ENCODE measurements around the gene NOL8.

NOL8 gene

DNA sequence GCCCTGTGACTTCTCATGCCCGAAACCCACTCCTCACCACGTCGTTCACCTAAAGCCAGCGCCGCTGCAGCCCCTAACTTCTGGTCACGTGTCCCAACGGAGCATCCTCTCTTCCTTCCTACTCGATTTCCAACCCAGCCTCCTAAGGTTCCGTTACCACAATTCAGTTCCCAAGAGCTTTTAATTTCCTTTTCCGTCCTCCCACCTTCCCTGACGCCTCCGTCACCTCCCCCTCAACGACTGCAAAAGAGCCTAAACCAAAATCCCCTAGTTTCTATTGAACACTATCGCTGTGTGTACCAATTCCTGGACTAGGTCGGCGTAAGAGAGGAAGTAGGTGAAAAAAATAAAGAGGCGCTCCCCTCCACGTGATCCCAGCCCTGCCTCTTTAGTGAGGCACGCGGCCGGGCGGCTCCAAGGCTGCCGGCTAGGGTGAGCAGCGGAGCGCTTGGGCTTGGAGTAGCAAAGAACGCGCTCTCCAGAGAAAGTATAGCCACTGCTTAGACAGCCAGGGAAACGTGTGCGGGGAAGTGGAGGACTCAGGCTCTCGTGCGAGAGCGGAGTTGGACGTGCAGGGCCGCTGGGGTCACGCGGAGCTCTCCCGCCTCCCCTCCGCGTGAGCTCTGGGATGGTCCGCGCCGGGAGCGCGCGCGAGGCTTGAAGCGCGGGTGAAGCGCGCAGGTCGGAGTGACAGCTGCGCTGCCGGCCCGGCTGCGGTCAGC is at the start of gene NOL8, which contains the start of gene CENPP:
TSS of gene NOL8 (minus strand) at position 82 of the 722 bp plus-strand sequence. CDS start 1,189 bp downstream, outside the sequence.
TSS of gene CENPP (plus strand) at position 685 of the 722 bp plus-strand sequence.
- H3K27ac Mint-ChIP-seq = peak within 1 kb of the TSS; percentile 96
- no peaks in the 10 kb centered on the region for H3K9me3 Mint-ChIP-seq
- H3K27me3 Mint-ChIP-seq (ENCODE audit: low read depth) = no peaks in the 10 kb centered on the region
- H3K4me1 Mint-ChIP-seq (ENCODE audit: low read depth) = peaks cover 24% of the 10 kb centered on the region
- peak within 1 kb of the TSS; percentile 95 for H3K4me3 Mint-ChIP-seq
- peaks cover 12% of the 10 kb centered on the region for H3K36me3 Mint-ChIP-seq (ENCODE audit: low read depth)

DNA sequence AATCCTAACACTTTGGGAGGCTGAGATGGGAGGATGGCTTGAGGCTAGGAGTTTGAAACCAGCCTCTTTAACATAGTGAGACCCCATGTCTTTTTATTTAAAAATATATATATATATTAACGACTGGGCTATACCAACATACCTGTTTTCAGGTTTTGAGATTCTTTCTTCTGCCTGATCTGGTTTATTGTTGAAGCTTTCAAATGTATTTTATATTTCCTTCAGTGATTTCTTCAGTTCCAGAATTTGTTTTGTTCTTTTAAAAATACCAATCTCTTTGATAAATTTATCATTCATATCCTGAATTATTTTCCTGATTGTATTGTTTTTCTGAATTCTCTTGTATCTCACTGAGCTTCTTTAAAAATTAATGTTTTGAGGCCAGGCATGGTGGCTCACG is 48.0 kb upstream of the NOL8 start:
- H3K4me1 Mint-ChIP-seq (ENCODE audit: low read depth) = peaks cover 5% of the 10 kb centered on the region
- no peaks in the 10 kb centered on the region for H3K27me3 Mint-ChIP-seq (ENCODE audit: low read depth)
- H3K4me3 Mint-ChIP-seq = no peak overlapping the region
- peaks cover 27% of the 10 kb centered on the region for H3K9me3 Mint-ChIP-seq
- no peak overlapping the region for H3K27ac Mint-ChIP-seq
- peaks cover 29% of the 10 kb centered on the region for H3K36me3 Mint-ChIP-seq (ENCODE audit: low read depth)

DNA sequence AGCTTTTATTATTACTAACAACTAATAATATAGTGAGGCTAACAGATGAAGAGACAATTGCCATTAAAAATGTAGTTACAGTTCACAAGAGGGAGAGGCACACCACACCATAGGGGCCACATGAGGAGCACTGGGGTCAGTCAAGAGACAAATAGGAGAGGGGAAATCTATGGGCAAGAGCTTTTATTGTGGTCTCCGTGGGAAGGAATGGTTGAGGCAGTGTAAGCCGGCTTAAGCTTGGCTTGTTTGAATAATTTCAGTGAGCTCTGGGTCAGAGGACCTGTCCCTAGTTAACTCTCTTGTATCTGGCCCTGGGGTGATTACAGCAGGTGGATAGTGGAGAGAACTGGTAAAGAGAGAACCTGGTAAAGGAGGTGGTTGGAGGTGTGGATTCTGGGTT is 43.9 kb upstream of the NOL8 start:
- H3K27me3 Mint-ChIP-seq (ENCODE audit: low read depth) = no peaks in the 10 kb centered on the region
- peaks cover 17% of the 10 kb centered on the region for H3K9me3 Mint-ChIP-seq
- no peak overlapping the region for H3K27ac Mint-ChIP-seq
- H3K4me1 Mint-ChIP-seq (ENCODE audit: low read depth) = no peaks in the 10 kb centered on the region
- peaks cover 19% of the 10 kb centered on the region for H3K36me3 Mint-ChIP-seq (ENCODE audit: low read depth)
- H3K4me3 Mint-ChIP-seq = no peak overlapping the region

DNA sequence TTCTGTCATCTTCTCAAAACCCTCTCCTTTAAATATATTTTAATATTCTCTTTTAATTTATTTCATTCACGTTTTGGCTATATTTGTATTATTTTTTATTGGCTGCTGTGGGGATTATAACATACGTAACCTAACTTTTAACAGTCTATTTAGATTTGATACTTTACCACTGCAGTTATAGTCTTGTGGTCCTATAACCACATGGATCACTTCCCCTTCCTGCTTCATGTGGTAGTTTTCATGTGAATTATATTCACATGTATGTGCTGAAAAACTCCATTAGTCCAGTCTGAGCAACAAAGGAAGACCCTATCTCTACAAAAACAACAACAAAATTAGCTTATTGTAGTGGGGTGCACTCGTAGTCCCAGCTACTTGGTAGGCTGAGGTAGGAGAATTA is 34.9 kb upstream of the NOL8 start:
- peaks cover 22% of the 10 kb centered on the region for H3K9me3 Mint-ChIP-seq
- peaks cover 20% of the 10 kb centered on the region for H3K36me3 Mint-ChIP-seq (ENCODE audit: low read depth)
- H3K4me3 Mint-ChIP-seq = no peak overlapping the region
- no peak overlapping the region for H3K27ac Mint-ChIP-seq
- no peaks in the 10 kb centered on the region for H3K27me3 Mint-ChIP-seq (ENCODE audit: low read depth)
- H3K4me1 Mint-ChIP-seq (ENCODE audit: low read depth) = peaks cover 3% of the 10 kb centered on the region

DNA sequence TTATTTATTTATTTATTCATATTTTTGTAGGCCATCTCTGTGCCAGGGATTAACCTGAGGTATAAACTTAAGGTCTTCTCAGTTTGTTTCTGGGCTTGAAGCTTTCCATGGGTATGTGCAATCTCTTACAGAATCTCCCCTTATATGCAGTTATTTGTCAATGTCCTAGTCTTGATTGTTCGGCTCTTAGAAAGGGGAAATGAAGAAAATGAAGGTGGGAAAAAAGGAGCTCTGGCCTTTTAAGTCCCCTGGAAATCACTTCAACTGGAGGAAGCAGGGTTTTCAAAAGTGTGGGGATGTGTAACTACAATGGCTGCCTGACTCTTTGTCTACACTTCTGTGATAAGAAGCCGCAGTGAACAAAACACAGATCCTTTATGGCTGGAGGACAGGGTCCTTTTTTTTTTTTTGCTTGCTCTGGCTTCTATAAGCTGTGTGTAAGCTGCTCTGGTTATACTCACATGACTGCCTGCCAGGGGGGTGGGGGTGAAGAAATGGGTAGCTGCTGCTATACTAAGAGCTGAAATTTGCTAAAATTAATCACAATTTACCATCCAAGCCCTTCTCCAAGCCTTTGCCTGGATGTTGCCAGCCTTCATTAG is 34.3 kb upstream of the NOL8 start:
- Mint-ChIP-seq H3K4me1 (ENCODE audit: low read depth) (peaks cover 3% of the 10 kb centered on the region), H3K9me3 (peaks cover 25% of the 10 kb centered on the region), H3K4me3 (no peak overlapping the region), H3K27me3 (ENCODE audit: low read depth) (no peaks in the 10 kb centered on the region), H3K36me3 (ENCODE audit: low read depth) (peaks cover 20% of the 10 kb centered on the region), H3K27ac (no peak overlapping the region)

DNA sequence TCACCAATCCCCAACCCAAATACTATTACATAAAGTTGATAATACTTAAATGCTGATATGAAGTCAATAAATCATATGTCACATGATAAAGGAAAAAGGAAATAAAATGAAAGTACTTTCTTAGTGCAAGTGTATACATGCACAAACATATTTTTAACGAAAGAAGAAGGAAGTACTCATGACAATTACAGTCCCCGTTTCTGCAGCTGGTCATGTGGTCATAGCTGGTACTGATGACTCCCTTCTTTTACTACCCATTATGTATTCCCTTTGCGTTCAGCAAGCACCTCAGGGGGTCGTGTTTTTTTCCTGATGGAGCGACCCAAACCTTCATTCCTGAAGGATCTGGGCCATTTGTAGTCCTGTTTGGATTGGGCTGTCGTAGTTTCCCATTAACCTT is 27.9 kb upstream of the NOL8 start:
- peaks cover 29% of the 10 kb centered on the region for H3K36me3 Mint-ChIP-seq (ENCODE audit: low read depth)
- no peak overlapping the region for H3K27ac Mint-ChIP-seq
- no peaks in the 10 kb centered on the region for H3K27me3 Mint-ChIP-seq (ENCODE audit: low read depth)
- peaks cover 23% of the 10 kb centered on the region for H3K9me3 Mint-ChIP-seq
- peaks cover 10% of the 10 kb centered on the region for H3K4me1 Mint-ChIP-seq (ENCODE audit: low read depth)
- H3K4me3 Mint-ChIP-seq = no peak overlapping the region

DNA sequence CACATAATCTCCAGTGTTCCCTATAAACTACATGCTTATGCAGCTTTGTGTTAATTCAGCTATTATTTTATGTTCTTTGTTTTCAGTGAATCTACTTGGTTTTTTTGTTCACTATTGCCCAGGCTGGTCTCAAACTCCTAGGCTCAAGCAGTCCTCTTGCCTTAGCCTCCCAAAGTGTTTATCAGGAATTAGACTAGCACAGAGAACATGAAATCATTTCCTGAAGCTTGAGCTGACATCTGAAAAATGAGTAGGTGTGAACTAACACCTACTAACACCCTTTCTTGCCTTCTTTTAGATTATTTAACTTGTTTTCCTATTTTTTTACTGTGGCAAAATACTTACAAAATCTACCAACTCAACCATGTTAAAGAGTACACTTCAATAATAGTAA is 25.6 kb upstream of the NOL8 start:
- Mint-ChIP-seq H3K27me3 (ENCODE audit: low read depth) (no peaks in the 10 kb centered on the region), H3K36me3 (ENCODE audit: low read depth) (peaks cover 29% of the 10 kb centered on the region), H3K27ac (no peak overlapping the region), H3K4me1 (ENCODE audit: low read depth) (peaks cover 10% of the 10 kb centered on the region), H3K4me3 (no peak overlapping the region), H3K9me3 (peaks cover 9% of the 10 kb centered on the region)

DNA sequence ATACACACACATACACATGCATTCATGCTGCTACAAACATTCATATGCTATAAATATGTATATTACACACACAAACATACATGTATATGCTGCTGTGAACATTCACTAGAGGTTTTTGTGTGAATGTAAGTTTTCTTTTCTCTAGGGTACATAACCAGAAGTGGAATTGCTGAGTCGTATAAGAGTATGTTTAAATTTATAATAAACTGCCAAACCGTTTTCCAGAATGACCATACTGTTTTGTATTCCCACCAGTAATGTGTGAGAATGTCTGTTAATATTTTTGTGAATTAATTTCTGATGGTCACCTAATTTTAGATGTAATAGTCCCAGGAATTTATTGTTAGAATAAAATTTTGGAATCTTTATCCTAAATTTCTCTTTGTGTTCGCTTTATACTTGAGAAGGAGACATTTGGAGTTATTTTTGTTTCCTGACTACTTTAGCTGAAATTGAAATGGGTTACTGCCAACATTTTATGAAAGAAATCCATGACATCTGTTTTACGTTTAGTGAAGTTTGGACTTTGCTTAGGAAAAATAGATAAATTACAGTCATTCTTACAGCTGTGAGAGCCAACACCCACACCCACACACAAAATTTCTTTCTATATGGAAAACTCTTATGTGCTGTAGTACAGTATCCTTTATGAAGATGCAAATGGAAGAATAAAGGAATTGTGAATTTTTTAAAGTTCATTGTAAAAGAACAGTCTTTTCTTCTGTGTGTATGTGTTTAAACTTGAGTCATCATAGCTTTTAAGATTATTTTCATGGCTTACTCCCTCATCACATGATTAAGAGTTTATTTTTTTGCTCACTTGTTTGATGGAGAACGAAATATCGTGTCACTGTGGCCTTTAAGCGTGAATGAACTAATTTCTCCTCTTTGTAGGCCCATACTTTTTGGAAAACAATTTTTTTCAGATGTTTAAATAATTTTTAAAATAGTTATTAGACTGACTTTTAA is 24.9 kb upstream of the NOL8 start:
- no peaks in the 10 kb centered on the region for H3K27me3 Mint-ChIP-seq (ENCODE audit: low read depth)
- H3K36me3 Mint-ChIP-seq (ENCODE audit: low read depth) = peaks cover 29% of the 10 kb centered on the region
- no peak overlapping the region for H3K27ac Mint-ChIP-seq

DNA sequence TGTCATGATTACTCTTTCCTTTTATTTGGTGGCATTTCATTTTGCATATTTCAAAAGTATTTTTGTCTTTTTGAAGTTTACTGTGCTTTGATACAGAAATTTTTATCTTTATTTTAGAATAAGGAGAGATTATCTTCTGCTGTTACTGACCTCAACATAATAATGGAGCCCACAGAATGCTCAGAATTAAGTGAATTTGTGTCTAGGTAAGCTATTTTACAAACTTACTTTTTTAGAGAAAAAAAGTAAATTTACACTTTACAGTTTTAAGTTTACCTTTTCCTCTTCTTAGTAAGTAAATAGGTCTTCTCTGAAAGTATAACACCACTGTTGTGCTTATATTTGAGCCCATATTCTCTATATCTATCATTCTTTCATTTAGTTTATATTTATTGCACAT is 20.4 kb upstream of the NOL8 start:
- Mint-ChIP-seq H3K4me3 (no peak overlapping the region), H3K27ac (no peak overlapping the region), H3K27me3 (ENCODE audit: low read depth) (no peaks in the 10 kb centered on the region), H3K36me3 (ENCODE audit: low read depth) (peaks cover 27% of the 10 kb centered on the region), H3K4me1 (ENCODE audit: low read depth) (peaks cover under 1% of the 10 kb centered on the region), H3K9me3 (no peaks in the 10 kb centered on the region)

More for the DNA sequence above, 24.9 kb upstream of the NOL8 start:
- Mint-ChIP-seq H3K4me3 (no peak overlapping the region), H3K9me3 (peaks cover 6% of the 10 kb centered on the region), H3K4me1 (ENCODE audit: low read depth) (peaks cover 10% of the 10 kb centered on the region)

DNA sequence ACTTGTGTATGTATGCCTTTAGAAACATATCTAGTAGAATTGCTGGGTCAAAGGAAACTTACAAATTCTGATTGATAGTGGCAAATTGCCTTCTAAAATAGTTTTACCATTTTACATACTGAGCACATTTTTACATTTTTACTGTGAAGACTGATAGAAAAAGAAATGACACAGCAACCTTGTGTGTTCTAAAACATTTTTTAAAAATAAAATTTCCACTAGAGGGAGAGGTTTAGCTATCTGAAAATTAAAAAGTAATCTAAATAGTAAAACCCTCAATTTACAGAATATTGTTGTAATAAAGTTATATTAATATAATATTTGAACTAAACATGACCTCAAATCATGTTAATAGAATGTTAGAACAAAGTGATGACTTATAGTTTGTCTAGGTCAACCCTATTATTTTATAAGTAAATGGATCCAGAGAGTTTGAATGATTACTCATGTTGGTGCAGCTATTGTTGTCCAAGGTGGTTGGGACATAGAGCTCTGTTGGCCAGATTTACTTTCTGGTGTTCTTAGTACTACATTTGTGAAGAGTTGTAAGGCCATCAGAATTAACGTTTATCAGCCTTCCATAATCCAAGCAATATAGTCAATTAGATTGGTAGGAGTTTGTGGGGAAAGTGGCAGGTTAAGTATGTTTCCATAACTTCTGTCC is 17.8 kb upstream of the NOL8 start:
- H3K36me3 Mint-ChIP-seq (ENCODE audit: low read depth) = peaks cover 27% of the 10 kb centered on the region
- H3K27me3 Mint-ChIP-seq (ENCODE audit: low read depth) = no peaks in the 10 kb centered on the region
- H3K4me1 Mint-ChIP-seq (ENCODE audit: low read depth) = no peaks in the 10 kb centered on the region
- H3K9me3 Mint-ChIP-seq = no peaks in the 10 kb centered on the region
- no peak overlapping the region for H3K27ac Mint-ChIP-seq
- H3K4me3 Mint-ChIP-seq = no peak overlapping the region

DNA sequence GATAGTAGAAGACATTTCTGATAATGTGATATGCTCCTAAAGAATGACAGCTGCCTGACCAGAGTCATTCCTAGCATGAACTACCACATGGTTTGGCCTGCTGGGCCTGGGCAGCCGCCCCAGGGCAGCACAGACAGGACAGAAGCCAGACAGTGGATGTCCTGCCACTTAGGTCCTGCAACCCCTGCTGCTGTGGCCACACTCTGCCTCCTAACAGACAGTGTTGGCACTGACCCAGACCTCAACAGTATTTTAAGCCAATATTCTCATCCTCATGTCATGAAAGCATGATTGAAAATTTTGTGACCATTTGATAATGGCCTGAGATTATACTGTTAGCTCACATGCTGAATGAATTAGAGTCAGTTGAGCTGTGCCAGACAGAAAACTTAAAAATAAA is 16.4 kb upstream of the NOL8 start:
- Mint-ChIP-seq H3K4me1 (ENCODE audit: low read depth) (no peaks in the 10 kb centered on the region), H3K9me3 (no peaks in the 10 kb centered on the region), H3K4me3 (no peak overlapping the region), H3K36me3 (ENCODE audit: low read depth) (peaks cover 22% of the 10 kb centered on the region), H3K27me3 (ENCODE audit: low read depth) (no peaks in the 10 kb centered on the region), H3K27ac (no peak overlapping the region)

DNA sequence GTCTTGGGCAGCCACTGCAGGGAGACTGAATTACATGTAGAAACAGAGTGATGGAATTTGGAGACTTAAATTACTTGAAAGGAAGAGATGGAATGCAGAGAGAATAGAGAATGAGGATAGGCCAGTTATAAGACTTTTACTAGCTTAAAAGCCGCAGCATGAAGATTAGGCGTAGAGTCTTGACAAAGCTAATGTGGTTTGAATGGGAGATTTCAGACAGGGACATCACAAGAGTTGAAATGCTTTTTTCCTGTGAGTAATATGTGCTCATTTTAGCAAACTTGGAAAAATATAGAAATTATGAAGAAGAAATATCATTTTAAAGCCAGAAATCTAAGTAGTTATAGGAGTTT is 8.1 kb upstream of the NOL8 start:
- no peak overlapping the region for H3K27ac Mint-ChIP-seq
- H3K4me1 Mint-ChIP-seq (ENCODE audit: low read depth) = no peaks in the 10 kb centered on the region
- peaks cover 14% of the 10 kb centered on the region for H3K36me3 Mint-ChIP-seq (ENCODE audit: low read depth)
- no peaks in the 10 kb centered on the region for H3K27me3 Mint-ChIP-seq (ENCODE audit: low read depth)
- H3K4me3 Mint-ChIP-seq = no peak overlapping the region
- no peaks in the 10 kb centered on the region for H3K9me3 Mint-ChIP-seq

DNA sequence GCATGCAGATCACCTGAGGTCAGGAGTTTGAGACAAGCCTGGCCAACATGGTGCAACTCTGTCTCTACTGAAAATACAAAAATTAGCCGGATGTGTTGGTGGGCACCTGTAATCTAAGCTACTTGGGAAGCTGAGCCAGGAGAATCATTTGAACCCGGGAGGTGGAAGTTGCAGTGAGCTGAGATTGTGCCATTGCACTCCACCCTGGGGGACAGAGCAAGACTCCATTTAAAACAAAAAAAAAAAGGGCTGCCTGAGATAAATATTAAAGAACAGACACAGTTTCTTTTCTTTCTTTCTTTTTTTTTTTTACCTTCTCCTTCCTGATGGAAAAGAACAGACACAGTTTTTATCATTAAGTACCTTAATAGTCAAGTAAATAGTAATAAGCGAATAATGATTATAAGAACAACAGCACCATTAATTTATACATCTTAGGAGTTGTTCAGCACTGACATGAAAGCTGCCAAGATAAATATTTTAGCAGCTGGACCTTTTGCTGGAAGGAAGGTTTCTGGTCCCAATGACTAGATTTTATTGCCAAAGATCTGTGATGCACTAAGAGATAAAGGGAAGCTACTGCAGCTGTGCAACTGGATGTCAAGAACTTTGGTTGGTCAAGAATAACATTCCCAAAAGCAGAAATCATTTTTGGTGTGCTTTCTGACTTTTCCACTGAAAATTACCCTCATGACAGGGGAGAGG is 7.6 kb upstream of the NOL8 start:
- no peak overlapping the region for H3K4me3 Mint-ChIP-seq
- H3K27ac Mint-ChIP-seq = no peak overlapping the region

DNA sequence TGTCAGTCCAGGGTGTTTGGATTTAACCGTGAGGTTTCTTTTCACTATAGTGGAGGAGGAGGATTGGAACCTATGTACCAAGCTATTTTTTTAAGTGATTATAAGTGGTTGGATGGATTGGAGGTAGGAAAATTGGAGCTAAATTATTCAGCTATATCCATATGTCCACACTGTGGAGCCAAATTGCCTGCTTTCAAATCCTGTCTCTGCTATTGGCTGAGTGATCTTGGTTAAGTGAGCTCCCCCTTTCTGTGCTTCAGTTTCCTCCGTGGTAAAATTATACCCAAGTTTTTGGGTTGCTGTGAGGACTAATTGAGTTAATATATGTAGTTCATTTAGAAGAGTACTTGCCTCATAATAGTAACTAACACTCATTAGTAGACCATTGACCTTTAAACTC is 3.1 kb upstream of the NOL8 start:
- no peaks in the 10 kb centered on the region for H3K9me3 Mint-ChIP-seq
- no peak overlapping the region for H3K4me3 Mint-ChIP-seq

More for the DNA sequence above, 7.6 kb upstream of the NOL8 start:
- Mint-ChIP-seq H3K27me3 (ENCODE audit: low read depth) (no peaks in the 10 kb centered on the region), H3K9me3 (no peaks in the 10 kb centered on the region), H3K36me3 (ENCODE audit: low read depth) (peaks cover 14% of the 10 kb centered on the region), H3K4me1 (ENCODE audit: low read depth) (peaks cover 4% of the 10 kb centered on the region)

More for the DNA sequence above, 3.1 kb upstream of the NOL8 start:
- H3K27ac Mint-ChIP-seq = no peak overlapping the region
- peaks cover 24% of the 10 kb centered on the region for H3K4me1 Mint-ChIP-seq (ENCODE audit: low read depth)
- peaks cover 7% of the 10 kb centered on the region for H3K36me3 Mint-ChIP-seq (ENCODE audit: low read depth)
- no peaks in the 10 kb centered on the region for H3K27me3 Mint-ChIP-seq (ENCODE audit: low read depth)

Data from T-helper 1 cell treated with Interleukin-12 subunit alpha and Interleukin-12 subunit beta and Interleukin-4 antibody, amounts not matched to agents 30 μg/mL and 1 μg/mL, for 36 hours (primary cell).